ENCODE measurements around the gene UTP3.

DNA sequence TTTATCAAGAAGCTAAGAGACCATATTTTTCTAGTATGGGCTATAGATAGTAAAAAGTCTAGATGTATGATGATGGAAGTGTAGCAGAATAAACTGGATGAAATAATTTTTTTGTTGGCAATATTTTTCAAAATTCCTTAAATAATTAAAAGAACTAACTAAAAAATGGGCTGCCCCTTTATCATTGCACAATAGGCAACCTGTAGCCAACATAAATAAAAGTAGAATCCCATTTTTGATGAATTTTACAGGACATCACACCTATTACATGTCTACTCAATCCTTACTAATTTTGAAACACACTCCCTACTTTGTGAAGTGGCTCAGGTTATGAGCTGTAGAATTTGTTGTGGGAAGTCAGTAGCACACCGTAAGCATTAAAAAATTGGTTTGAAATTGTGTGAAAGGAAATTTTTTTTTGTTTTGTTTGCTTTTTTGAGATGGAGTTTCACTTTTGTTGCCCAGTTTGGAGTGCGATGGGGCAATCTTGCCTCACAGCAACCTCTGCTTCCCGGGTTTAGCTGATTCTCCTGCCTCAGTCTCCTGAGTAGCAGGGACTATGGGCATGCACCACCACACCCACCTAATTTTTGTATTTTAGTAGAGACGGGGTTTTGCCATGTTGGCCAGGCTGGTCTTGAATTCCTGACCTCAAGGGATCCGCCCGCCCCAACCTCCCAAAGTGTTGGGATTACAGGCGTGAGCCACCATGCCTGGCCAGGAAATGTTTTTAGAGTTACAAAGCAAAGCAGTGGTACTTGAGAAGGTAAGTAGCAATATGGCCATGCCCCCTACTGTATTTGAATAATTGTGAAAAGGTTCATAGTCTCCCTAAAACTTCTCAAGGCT lies 24.5 kb downstream of the UTP3 start:
- TF ChIP-seq, protein P1, sequence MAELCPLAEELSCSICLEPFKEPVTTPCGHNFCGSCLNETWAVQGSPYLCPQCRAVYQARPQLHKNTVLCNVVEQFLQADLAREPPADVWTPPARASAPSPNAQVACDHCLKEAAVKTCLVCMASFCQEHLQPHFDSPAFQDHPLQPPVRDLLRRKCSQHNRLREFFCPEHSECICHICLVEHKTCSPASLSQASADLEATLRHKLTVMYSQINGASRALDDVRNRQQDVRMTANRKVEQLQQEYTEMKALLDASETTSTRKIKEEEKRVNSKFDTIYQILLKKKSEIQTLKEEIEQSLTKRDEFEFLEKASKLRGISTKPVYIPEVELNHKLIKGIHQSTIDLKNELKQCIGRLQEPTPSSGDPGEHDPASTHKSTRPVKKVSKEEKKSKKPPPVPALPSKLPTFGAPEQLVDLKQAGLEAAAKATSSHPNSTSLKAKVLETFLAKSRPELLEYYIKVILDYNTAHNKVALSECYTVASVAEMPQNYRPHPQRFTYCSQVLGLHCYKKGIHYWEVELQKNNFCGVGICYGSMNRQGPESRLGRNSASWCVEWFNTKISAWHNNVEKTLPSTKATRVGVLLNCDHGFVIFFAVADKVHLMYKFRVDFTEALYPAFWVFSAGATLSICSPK (IDR thresholded peaks at IDR 0.05; ENCODE audit: borderline replicate concordance) = no peak
- no peak for TF ChIP-seq ZNF124 (CRISPR knock-in tag; IDR thresholded peaks at IDR 0.05)
- TF ChIP-seq, protein P2, sequence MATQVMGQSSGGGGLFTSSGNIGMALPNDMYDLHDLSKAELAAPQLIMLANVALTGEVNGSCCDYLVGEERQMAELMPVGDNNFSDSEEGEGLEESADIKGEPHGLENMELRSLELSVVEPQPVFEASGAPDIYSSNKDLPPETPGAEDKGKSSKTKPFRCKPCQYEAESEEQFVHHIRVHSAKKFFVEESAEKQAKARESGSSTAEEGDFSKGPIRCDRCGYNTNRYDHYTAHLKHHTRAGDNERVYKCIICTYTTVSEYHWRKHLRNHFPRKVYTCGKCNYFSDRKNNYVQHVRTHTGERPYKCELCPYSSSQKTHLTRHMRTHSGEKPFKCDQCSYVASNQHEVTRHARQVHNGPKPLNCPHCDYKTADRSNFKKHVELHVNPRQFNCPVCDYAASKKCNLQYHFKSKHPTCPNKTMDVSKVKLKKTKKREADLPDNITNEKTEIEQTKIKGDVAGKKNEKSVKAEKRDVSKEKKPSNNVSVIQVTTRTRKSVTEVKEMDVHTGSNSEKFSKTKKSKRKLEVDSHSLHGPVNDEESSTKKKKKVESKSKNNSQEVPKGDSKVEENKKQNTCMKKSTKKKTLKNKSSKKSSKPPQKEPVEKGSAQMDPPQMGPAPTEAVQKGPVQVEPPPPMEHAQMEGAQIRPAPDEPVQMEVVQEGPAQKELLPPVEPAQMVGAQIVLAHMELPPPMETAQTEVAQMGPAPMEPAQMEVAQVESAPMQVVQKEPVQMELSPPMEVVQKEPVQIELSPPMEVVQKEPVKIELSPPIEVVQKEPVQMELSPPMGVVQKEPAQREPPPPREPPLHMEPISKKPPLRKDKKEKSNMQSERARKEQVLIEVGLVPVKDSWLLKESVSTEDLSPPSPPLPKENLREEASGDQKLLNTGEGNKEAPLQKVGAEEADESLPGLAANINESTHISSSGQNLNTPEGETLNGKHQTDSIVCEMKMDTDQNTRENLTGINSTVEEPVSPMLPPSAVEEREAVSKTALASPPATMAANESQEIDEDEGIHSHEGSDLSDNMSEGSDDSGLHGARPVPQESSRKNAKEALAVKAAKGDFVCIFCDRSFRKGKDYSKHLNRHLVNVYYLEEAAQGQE (IDR thresholded peaks at IDR 0.05; ENCODE audit: borderline replicate concordance) = no peak
- TF ChIP-seq, protein P2 (CRISPR knock-in tag; IDR thresholded peaks at IDR 0.05; ENCODE audit: low read depth) = no peak
- TF ChIP-seq SMARCE1 (IDR thresholded peaks at IDR 0.05) = no peak

Data from K562 (cell line).